ENCODE measurements around the gene TMEM198. TPM values are rescaled to one million over a fixed set of nuclear protein-coding genes. Genes with fewer than 3 reads are reported as not detected.
A peak's percentile ranks its signal among the peaks of the same experiment; 100 is the strongest.

TMEM198 gene
- polyA plus RNA-seq, 3 donors = 3.1 to 4.1 (median 3.8) TPM

DNA sequence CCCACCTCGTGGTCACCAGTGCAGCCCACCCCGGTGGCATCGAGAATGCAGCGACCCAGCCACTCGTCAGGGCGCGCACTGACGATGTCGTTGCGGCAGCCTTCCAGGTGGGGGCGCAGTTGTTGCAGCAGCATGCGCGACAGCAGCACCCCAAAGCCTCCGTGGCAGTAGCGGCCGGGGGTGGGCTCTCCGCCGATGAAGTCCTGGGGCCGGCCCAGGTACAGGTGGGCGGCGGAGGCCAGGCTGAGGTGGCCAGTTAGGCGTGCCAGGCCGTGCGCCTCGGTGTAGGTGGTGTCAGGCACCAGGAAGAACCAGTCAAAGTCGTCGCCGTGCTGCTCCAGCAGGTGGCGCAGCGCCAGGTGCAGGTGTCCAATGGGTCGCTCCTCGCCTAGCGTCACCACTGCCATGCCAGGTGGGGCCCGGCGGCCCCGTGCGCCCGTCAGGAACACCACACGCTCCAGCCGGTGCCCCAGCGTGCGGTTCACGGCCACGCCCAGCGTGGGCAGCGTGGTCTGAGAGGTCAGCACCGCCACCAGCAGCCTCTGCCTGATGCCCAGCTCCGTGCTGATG is 2.1 kb upstream of the TMEM198 start:
- DNase-seq = peak; percentile 75

DNA sequence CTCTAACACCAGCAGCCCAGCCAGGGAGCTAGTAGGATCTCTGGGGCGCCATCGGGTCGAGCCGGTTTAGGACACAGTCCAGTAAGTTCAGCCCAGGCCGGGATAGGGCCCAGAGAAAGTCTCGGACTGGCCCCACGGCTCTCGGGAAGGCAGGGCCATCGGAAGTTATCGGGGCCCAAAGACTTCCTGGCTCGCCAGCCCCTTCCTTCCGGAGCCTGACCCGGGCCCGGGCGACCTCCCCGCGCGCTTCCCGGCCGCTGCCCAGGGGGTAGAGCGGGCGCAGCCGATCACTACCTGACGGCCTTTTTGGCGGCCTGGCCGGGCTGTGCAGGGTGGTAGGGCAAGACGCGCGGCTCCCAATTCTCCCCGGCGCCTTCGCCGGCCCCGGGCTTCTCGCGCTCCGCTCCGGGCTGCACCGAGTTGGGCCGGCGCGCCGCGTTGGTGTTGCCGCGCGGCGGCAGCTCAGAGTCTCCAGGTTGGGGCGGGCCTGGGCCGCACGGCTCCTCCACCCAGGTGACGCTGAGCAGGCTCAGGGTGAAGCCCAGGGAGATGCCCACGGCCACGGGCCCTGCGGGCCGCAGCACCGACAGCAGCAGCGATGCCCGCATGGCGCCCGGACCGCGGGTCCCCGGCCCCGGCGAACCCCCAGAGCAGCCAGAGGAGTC is 765 bp upstream of the TMEM198 start:
- no peak for DNase-seq

DNA sequence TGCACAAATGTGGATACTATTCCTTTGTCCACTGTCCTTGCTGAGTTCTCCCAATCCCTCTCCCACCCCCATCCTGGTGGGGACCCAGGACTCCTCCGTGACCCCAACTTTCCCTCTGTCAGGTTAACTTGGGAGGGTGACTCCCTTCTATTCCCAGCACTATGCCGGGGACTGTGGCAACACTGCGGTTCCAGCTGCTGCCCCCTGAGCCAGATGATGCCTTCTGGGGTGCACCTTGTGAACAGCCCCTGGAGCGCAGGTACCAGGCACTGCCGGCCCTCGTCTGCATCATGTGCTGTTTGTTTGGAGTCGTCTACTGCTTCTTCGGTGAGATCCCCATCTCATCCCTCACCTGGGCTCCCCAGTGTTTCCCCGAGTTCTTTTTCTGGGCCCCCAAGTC is 739 bp downstream of the TMEM198 start:
- DNase-seq = no peak

DNA sequence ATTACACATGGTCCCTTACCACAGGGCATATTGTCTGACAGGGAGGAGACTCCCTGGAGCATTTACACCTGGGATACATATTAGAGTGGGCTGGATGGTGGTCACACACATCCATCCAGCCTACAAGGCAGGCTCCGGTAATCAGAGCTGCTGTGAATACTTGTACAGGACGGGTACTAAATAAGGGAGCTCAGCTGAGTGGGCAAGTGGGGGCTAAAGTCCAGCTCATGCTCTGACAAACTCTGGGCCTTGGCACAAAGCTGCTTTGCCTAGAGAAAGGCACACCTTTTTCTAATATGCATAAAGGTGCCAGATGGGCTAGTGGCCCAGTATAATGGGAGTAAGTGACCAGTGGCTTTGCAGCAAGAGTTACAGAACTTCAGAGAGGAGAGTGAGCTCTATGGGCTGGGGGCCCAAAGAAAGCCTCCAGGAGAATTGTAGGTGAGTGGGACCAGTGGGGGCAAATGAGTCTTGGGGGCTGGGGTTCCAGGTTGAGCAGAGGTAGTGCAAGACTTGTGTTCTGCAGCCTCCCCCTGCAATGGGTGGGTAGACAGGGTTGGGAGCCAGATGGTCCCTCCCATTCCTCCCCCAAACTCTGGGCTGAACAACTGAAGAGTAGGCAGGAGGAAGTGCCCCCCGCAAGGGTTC is 1.6 kb downstream of the TMEM198 start:
- DNase-seq = no peak

DNA sequence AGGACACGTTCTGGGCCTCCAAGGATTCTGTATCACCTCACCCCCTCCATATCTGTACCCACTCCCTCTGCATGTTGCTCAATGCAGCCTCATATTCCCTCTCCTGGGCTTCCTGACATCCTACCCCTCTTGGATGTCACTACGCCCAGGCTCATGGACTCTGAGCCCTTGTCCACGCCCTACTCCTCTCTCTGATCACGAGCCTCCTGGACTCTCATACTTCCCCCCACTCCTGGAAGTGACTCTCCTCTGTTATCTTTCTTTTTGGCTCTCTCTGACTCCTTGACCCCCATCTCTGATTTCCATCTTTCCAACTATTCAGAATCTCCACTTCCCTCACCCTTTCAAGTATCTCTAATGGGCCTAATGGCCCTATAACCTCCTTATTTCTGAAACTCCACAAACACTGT is 2.1 kb downstream of the TMEM198 start:
- no peak for DNase-seq

DNA sequence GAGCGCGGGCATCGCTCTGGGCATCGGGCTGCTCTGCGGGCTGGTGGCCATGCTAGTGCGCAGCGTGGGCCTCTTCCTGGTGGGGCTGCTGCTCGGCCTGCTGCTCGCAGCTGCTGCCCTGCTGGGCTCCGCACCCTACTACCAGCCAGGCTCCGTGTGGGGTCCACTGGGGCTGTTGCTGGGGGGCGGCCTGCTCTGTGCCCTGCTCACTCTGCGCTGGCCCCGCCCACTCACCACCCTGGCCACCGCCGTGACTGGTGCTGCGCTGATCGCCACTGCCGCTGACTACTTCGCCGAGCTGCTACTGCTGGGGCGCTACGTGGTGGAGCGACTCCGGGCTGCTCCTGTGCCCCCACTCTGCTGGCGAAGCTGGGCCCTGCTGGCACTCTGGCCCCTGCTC is 3.8 kb downstream of the TMEM198 start:
- DNase-seq = no peak

DNA sequence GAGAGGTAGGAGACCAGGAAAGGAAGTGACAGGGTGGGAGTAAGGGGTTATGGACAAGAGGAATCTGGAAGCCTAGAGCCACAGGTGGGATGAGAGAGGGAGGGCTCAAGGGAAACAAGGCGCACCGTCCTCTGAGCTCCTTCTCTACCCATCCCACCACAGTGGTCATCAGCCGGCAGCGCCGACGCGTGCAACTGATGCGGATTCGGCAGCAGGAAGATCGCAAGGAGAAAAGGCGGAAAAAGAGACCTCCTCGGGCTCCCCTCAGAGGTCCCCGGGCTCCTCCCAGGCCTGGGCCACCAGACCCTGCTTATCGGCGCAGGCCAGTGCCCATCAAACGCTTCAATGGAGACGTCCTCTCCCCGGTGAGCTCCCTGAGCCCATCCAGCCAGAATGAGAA is 5.2 kb downstream of the TMEM198 start:
- DNase-seq = no peak

DNA sequence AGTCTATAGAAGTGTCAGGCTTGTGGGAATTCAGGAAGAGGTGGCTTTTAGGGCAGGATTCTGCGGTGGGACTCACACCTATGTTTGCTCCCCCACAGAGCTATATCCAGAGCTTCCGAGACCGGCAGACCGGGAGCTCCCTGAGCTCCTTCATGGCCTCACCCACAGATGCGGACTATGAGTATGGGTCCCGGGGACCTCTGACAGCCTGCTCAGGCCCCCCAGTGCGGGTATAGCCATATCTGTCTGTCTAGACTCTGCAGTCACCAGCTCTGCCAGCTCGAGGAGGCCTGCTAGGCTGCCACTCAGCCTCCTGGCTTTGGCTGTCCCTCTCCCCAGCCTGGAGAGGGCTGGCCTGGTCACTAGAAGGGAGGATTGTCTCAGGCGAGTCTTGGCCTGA is 5.8 kb downstream of the TMEM198 start:
- no peak for DNase-seq

DNA sequence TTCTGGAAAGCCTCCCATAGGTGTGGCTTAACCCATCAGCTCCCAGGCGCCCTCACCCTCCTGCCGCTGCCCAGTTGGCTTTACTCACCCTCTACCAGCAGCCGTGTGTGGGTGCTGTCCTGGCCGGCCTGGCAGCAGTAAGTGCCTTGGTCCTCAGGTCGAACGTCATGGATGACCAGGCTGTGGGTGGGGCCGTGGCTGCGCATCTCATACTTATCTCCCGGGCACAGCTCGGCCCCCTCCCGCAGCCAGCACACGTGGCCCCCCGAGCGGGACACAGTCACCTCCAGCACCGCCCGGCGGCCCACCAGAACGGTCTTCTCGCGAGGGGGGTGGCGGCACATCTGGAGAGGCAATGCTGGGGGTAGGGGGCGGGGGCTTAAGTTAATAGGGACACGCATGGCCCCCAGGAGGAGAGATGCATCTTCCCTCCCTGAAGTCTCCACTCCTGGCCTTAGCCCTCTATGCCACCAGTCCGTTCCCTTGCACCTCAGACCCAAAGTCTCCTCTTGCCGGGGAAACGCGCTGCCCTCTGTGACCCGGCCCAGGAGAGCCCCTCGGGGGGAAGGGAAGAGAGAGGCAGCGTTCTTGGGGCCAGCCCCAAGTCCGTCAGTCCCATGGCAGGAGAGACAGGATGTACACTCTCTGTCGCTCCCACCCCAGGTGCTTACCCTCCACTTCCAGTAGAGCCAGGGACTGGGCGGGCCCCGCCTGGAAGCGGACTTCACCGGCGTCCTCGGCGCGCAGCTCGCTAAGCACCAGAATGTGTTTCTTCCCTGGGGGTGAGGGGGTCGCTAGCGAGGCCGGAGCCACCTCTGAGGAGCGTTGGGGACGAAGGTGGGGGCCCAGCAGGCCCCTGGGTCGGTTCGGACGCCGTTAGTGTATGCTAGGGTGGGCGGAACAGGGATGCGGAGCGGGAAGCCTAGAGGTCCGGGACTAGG is 7.9 kb downstream of the TMEM198 start:
- no peak for DNase-seq

DNA sequence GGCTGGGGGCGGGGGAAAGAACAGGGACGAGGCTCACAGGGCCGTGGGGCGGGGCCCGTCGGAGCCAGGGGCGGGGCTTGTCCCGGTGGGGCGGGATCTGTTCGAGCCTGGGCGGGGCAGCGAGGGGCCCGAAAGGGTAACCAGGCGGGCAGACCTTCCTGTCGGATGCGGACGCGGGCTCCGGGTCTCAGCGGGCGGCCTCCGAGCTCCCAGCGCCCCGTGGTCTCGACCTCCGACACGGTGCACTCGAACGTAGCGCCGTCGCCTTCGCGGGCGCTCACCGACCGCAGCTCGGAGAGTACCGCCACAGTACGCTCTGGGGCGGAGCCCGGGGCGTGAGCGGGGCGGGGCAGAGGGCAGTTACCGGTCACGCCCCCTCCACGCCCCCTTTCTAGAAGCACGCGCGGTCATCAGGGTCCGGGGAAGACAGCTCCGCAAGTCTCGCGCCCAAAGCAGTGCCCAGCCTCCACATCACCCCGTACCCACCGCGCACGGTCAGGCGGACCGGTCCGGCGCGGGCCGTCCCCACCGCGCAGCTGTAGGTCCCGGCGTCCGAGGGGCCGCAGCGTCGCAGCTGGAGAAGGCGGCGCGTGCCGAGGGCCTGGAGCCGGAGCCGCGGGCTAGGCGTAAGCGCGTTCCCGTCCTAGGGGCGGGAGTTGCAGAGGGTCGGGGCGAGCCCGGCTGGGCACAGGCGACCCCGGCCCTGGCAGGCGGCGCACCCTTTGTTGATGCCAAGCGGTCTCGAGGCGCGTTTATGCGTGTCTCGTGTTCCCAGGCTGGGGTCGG is 8.7 kb downstream of the TMEM198 start:
- peak; percentile 84 for DNase-seq

DNA sequence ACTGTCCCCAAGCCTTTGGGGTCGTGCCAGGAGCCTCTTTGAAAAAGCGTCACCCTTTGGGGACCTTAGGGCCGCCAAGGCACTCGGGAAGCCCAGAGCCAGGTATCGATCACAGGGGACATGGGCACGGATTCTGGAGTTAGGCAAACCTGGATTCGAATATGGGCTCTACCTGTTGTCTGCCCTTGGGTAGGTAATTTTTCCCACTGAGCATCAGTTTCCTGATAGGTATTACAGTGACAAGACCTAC is 9.3 kb downstream of the TMEM198 start:
- no peak for DNase-seq

DNA sequence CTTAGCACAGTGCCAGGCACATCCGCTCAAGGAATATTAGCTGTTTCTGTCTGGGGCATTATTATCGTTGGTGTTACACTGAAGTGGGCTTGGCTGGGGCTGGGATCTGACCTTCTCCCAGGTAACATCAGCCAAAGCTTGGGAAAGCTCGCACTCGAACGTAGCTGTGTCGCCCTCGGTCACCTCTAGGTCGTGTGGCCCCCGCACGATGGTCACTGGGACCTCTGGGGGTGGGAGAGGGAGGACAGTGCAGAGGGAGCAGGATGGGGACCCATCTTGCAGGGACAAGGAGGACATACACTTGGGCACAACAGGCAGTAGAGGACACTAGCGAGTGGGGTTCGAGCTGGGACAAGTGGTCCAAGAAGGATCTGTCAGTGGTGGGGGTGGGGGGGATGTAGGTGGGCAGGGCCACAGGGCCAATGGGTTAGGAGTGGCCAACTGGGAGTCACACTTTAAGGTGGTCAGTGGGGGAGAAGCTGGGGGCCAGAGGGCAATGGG is 9.7 kb downstream of the TMEM198 start:
- DNase-seq = no peak

DNA sequence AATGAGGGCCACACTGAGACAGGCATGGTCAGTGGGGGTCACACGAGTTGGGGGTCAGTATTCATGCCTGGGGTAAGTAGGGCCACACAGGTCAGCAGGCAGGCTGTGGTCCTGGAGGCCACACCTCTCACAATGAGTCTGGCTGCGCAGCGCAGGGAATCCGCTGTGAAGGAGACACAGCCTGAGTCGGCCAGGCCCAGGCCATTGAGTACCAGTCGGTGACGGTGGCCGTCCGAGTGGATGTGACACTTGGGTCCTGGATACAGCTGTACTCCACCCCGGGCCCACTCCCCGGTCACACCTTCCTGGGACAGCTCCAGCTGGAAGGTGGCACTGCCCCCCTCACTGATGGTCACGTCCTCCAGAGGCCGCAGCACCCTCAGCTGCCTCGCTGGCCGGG is 10.5 kb downstream of the TMEM198 start:
- no peak for DNase-seq

DNA sequence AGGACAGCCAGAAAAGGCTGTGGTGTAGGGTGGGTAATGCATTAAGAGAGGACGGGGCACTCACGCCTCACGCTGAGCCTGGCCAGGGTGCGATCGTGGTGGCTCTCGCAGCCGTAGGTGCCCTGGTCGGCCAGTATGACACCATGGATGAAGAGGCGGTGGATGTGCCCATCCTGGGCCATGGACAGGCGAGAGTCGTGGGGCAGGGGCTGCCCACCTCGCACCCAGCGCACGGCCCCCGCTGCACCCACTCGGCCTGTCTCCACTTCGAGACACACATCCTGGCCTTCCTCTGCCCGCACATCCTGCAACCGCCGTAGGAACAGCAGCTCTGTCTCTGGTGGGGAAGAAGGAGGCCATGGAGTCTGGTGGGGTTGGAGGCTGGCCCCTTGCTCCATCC is 12.1 kb downstream of the TMEM198 start:
- no peak for DNase-seq

DNA sequence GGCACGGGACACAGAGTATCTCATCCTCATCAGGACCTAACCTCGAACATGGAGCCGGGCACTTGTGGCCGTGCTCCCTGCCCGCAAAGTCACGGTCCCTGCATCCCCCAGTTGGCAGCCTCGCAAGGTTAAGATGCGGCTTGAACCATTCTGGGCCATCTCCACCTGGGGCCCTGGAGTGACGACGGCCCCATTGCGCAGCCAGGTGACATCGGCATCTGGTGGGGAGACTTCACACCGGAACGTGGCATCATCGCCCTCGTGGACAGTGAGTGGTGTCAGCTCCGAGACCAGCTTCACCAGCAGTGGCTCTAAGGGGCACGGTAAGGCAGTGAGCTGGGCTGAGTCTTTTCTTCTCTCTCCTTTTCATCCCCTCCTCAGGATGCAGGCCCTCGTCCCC is 12.6 kb downstream of the TMEM198 start:
- DNase-seq = no peak

DNA sequence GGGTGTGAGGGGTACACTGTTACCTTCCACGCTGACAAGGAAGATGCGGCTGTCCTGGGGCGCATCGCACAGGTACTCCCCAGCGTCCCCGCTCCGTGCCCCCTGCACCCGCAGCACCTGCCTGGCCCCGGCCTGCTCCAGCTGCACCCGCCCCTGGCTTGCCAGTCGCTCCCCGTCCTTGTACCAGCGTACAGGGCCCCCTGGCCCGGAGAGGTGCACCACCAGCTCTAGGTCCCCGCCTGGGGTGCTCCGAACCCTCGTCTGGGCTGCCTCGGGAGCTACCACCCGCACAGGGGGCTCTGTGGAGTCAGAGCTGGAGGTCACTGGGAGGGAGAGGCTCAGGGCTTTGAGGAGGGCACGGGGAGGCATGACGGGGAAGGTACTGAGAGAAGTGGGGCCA is 13.5 kb downstream of the TMEM198 start:
- no peak for DNase-seq

DNA sequence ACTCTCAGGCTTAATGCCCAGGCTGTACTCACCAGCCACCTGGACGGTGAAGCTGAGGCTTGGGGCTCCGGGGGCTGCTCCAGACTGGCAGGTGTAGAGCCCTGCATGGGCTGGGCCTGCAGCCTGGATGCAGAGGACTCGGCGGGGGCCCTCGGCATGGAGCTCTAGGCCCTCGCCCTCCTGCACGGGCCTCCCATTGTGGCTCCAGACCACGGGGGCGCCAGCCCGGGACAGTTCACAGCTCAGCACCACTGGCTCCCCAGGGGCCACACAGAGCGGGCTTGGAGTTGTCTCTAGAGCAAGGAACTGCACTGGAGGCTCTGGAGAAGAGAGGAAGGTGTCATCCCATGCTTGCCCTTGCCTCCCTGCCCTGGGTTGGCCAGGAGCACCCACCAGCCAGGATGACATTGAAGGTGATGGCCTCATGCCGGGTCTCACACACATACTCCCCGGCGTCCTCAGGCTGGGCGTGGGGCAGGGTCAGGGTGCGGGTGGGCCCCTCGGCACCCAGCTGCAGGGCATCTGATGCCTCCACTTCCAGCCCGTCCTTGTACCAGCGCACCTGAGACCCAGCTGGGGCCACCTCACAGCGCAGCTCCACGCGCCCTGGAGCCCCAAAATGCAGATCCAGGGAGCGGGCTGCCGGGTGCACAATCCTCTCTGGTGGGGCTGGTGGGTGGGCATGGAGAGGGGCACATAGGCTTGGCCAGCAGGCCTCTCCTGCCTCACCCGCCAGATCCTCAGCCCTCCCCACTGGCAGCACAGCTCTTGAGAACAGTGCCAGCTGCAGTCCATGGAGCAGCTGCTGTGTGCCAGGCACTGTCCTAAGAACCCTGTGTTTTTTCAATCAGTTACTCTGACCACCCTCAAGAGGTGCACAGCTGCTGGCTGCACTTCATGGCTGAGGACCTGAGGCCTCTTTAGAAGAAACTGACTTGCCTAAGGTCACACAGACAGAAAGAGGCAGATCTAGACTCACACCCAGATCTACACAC is 14.3 kb downstream of the TMEM198 start:
- no peak for DNase-seq

DNA sequence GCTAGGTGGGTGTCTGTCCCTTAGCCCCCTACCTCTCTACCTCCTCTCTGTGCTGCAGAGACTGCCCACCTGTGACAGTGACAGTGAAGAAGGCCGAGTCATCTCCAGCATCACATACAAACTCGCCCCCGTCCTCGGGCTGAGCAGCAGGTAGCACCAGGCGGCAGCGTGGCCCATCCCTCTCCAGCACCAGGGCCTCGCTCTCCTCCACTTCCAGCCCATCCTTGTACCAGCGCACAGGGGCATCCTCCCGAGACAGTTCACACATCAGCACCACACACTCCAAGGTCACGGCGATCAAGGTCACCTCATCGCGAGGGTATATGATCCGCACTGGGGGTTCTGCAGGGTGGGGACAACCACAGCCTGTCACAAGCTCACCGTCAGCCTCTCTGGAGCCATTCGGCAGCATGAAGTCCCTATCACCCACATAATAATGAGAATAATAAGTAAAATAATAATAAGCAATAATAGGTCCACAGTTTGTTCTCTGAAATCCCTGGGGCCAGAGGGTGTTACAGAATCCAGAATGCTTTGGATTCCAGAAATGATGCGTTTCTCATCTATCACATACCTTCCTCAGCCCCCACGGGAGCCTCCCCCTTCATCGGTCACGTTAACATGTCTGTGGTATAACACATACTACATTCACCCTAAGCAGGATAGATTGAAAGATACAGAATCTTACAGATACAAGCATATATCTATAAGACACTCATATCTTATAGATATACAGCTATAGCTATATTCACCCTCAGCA is 15.5 kb downstream of the TMEM198 start:
- no peak for DNase-seq

DNA sequence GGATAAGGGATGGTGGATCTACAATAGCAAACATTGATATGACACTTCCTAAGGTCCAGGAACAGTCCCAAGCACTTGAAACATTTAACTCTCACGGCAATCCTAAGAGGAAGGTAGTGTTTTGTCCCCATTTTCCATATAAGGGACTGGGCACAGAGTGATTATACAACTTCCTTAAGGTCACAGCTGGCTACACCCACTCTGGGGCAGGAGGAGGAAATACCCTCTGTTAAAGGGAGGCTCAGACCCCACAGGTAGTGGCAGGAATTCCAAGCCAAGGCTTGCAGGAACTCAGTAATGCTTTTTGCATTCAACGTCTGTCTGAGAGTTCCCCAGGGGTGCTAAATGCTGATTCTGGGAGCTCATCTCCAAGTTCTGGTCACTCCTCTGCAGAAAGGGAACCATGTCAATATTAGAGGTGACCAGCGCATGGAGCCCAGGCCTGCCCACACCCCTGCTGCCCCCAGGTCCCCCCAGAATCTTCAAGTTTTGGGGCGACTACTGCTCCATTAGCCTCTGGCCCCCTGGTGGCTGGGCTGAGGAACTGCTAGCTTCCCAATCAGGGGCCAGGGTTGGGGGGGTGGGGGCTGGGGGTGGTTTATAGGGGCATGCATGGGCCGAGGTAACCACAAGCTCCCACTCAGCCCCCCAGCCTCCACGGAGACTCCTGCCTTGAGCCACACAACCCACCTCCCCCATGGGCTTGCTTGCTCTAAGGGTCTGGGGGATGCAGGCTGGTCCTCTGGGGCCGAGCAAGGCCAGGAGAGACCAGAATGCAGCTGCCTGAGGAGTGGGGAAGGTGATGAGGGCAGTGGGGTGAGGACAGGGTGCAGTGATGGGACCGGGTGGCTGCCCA is 16.4 kb downstream of the TMEM198 start:
- DNase-seq = no peak
